ENCODE data around the gene CCL18.

DNA sequence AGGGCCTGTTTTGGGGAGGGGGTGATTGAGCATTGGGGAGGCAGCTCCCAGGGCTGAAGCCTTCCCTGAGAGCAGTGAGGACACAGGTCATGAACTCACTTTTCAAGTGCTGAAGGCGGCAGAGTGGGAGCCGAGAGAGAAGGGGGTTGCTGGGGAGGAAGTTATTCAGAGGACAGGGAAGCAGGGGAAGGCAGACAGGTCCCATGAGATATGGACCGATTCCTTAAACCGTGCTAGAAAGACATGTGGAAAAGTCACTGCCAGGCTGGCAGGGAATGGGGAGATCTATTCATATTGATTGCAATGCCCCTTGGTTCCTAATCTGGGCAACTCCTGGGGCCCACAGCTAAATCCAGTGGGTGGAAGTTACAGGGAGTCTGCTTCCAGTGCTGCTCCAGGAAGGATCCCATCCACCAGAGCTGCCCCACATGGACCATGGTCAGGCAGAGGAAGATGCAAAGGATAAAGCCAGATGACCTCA is 40.7 kb downstream of the CCL18 start:
- TF ChIP-seq, protein P1, sequence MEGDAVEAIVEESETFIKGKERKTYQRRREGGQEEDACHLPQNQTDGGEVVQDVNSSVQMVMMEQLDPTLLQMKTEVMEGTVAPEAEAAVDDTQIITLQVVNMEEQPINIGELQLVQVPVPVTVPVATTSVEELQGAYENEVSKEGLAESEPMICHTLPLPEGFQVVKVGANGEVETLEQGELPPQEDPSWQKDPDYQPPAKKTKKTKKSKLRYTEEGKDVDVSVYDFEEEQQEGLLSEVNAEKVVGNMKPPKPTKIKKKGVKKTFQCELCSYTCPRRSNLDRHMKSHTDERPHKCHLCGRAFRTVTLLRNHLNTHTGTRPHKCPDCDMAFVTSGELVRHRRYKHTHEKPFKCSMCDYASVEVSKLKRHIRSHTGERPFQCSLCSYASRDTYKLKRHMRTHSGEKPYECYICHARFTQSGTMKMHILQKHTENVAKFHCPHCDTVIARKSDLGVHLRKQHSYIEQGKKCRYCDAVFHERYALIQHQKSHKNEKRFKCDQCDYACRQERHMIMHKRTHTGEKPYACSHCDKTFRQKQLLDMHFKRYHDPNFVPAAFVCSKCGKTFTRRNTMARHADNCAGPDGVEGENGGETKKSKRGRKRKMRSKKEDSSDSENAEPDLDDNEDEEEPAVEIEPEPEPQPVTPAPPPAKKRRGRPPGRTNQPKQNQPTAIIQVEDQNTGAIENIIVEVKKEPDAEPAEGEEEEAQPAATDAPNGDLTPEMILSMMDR (conservative IDR thresholded peaks at IDR 0.05), result no peak
- no peak for TF ChIP-seq EZH2 (IDR thresholded peaks at IDR 0.05; ENCODE audit: low read depth)
